ENCODE measurements around the gene UNC50. TPM values are rescaled to one million over a fixed set of nuclear protein-coding genes. Genes with fewer than 3 reads are reported as not detected.
"Not testable (repeated sequence)": the region's sequence is repeated elsewhere in the genome, so short reads cannot be mapped to it uniquely, and the experiment has no call there.

UNC50 gene
- total and polyA plus RNA-seq, 2 donors (not counting 1 experiment from before 2014, with no cell fraction given): 27.2 to 38.8 TPM

GRCh38 chr2:98592565-98592964 lies 15.8 kb upstream of the UNC50 start:
- intact Hi-C loops (cut with micrococcal nuclease): no loop called here
- H3K27ac Mint-ChIP-seq: no peak overlapping the region
- DNase-seq: no peak
- H3K4me1 Mint-ChIP-seq: no peaks in the 10 kb centered on the region
- ChIA-PET CTCF (no interaction called here), POLR2A (interaction anchor here (0.6 kb wide), 1 partner anchor 844 kb away, joined by 5 read pairs; no protein-coding TSS in a partner anchor)
- no peak overlapping the region for H3K4me3 Mint-ChIP-seq
- peaks cover 0 to 6% (median 0%) of the 10 kb centered on the region in 3 donors for H3K9me3 ChIP-seq (ENCODE audit: control extremely low read depth in 1 of 3, control insufficient read depth in 2 of 3, insufficient read depth in 1 of 3, low read length in 2 of 3)
- H3K27me3 ChIP-seq (replicated peaks in 1 of 4; ENCODE audit: control extremely low read depth in 1 of 4, control insufficient read depth in 3 of 4, insufficient read depth in 4 of 4, low read length in 3 of 4): no peaks in the 10 kb centered on the region
- no peaks in the 10 kb centered on the region for H3K79me2 ChIP-seq (ENCODE audit: control insufficient read depth, insufficient read depth, low read length)
- H3K9ac ChIP-seq (ENCODE audit: low read length): no peak overlapping the region
- peaks cover 2% of the 10 kb centered on the region for H3K9me3 Mint-ChIP-seq (ENCODE audit: insufficient read depth)
- H3K27me3 Mint-ChIP-seq: no peaks in the 10 kb centered on the region
- H3K4me3 ChIP-seq (ENCODE audit: control extremely low read depth in 1 of 5, extremely low read depth in 1 of 5, insufficient read depth in 1 of 5, low read depth in 2 of 5, low read length in 4 of 5): no peak overlapping the region
- WGBS (ENCODE audit: insufficient coverage): 97% methylated on average over 8 of the region's 8 CpGs
- no peak overlapping the region for H3K4me2 ChIP-seq (replicated peaks; ENCODE audit: low read depth, low read length, poor library complexity, severe bottlenecking)
- no peak overlapping the region for H3K27ac ChIP-seq (ENCODE audit: low read length in 2 of 2)
- no peaks in the 10 kb centered on the region for H4K20me1 ChIP-seq (ENCODE audit: control insufficient read depth, insufficient read depth, low read length, poor library complexity, severe bottlenecking)
- peaks cover 3 to 10% of the 10 kb centered on the region in 2 experiments for H3K36me3 ChIP-seq (replicated peaks in 1 of 2; ENCODE audit: control extremely low read depth in 1 of 2, control insufficient read depth in 1 of 2, extremely low read depth in 1 of 2, insufficient read depth in 2 of 2, low read length in 1 of 2)
- H2AFZ ChIP-seq (ENCODE audit: insufficient read depth, low read depth, low read length, poor library complexity, severe bottlenecking): no peak overlapping the region
- TF ChIP-seq EZH2 (IDR thresholded peaks at IDR 0.05; ENCODE audit: borderline replicate concordance, insufficient read depth, low read depth, low read length, poor library complexity, severe bottlenecking) (no peak), CTCF (IDR thresholded peaks at IDR 0.05) (no peak)
- no peak for ATAC-seq (ENCODE audit: low read depth)
- no peaks in the 10 kb centered on the region for H3K4me1 ChIP-seq (ENCODE audit: control insufficient read depth in 2 of 2, insufficient read depth in 2 of 2, low read length in 2 of 2)

GRCh38 chr2:98594665-98595064 lies 13.7 kb upstream of the UNC50 start:
- H3K4me3 ChIP-seq (ENCODE audit: control extremely low read depth in 1 of 5, extremely low read depth in 1 of 5, insufficient read depth in 1 of 5, low read depth in 2 of 5, low read length in 4 of 5); H3K79me2 ChIP-seq (ENCODE audit: control insufficient read depth, insufficient read depth, low read length); H3K9me3 Mint-ChIP-seq (ENCODE audit: insufficient read depth); H3K4me1 Mint-ChIP-seq; H4K20me1 ChIP-seq (ENCODE audit: control insufficient read depth, insufficient read depth, low read length, poor library complexity, severe bottlenecking); H3K4me2 ChIP-seq (replicated peaks; ENCODE audit: low read depth, low read length, poor library complexity, severe bottlenecking); CTCF ChIA-PET; H3K27ac ChIP-seq (ENCODE audit: low read length in 2 of 2); DNase-seq; POLR2A ChIA-PET; H3K9ac ChIP-seq (ENCODE audit: low read length); H3K27me3 ChIP-seq (replicated peaks in 1 of 4; ENCODE audit: control extremely low read depth in 1 of 4, control insufficient read depth in 3 of 4, insufficient read depth in 4 of 4, low read length in 3 of 4); H3K27ac Mint-ChIP-seq; H3K27me3 Mint-ChIP-seq; ATAC-seq (ENCODE audit: low read depth); H3K4me3 Mint-ChIP-seq; H3K9me3 ChIP-seq (ENCODE audit: control extremely low read depth in 1 of 3, control insufficient read depth in 2 of 3, insufficient read depth in 1 of 3, low read length in 2 of 3); H2AFZ ChIP-seq (ENCODE audit: insufficient read depth, low read depth, low read length, poor library complexity, severe bottlenecking); H3K4me1 ChIP-seq (ENCODE audit: control insufficient read depth in 2 of 2, insufficient read depth in 2 of 2, low read length in 2 of 2); intact Hi-C loops (cut with micrococcal nuclease): not testable (repeated sequence)
- peaks cover 8 to 25% of the 10 kb centered on the region in 2 experiments for H3K36me3 ChIP-seq (replicated peaks in 1 of 2; ENCODE audit: control extremely low read depth in 1 of 2, control insufficient read depth in 1 of 2, extremely low read depth in 1 of 2, insufficient read depth in 2 of 2, low read length in 1 of 2)
- no CpG with 5 or more reads among the region's 4 CpGs for WGBS (ENCODE audit: insufficient coverage)

Data from B cell (primary cell).